NCI-H187 treated with DMSO at 0.1 percent for 48 hours (cell line): ENCODE results near the gene CREB3L1.

Experiments
- DNase-seq: peaks from one replicate; lab custom pipeline; 2025; lab: John Stamatoyannopoulos, UW

Gene CREB3L1, protein sequence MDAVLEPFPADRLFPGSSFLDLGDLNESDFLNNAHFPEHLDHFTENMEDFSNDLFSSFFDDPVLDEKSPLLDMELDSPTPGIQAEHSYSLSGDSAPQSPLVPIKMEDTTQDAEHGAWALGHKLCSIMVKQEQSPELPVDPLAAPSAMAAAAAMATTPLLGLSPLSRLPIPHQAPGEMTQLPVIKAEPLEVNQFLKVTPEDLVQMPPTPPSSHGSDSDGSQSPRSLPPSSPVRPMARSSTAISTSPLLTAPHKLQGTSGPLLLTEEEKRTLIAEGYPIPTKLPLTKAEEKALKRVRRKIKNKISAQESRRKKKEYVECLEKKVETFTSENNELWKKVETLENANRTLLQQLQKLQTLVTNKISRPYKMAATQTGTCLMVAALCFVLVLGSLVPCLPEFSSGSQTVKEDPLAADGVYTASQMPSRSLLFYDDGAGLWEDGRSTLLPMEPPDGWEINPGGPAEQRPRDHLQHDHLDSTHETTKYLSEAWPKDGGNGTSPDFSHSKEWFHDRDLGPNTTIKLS

DNA sequence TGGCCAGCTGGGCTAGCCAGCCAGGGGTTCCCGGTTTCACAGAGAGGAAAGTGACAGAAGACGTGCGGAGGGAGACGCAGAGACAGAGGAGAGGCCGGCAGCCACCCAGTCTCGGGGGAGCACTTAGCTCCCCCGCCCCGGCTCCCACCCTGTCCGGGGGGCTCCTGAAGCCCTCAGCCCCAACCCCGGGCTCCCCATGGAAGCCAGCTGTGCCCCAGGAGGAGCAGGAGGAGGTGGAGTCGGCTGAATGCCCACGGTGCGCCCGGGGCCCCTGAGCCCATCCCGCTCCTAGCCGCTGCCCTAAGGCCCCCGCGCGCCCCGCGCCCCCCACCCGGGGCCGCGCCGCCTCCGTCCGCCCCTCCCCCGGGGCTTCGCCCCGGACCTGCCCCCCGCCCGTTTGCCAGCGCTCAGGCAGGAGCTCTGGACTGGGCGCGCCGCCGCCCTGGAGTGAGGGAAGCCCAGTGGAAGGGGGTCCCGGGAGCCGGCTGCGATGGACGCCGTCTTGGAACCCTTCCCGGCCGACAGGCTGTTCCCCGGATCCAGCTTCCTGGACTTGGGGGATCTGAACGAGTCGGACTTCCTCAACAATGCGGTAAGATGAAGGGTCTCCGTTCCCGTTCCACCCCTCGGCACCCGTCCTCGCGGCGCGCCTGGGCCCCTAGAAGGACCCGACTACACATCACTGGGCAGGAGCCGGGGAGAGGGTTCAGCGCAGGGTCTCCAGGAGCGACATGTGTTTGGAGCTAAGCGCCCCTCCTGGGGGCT is at the start of gene CREB3L1:
CREB3L1 (plus strand) TSS at position 41 of the 765 bp plus-strand sequence; CDS start at position 491, 450 bp downstream.
- DNase-seq, result no peak

DNA sequence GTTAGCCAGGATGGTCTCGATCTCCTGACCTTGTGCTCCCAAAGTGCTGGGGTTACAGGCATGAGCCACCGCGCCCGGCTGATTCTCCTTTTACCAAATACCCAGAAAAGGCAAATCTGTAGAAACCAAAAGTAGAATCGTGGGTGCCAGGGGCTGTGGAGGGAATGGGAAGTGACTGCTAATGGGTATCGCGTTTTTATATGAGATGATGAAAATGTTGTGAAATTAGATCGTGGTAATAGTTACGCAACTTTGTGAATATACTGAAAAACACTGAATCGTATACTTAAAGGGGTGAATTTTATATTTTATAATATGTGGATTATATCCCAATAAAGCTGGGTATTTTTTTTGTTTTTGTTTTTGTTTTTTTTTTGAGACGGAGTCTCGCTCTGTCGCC is 48.2 kb upstream of the CREB3L1 start:
- no peak for DNase-seq

DNA sequence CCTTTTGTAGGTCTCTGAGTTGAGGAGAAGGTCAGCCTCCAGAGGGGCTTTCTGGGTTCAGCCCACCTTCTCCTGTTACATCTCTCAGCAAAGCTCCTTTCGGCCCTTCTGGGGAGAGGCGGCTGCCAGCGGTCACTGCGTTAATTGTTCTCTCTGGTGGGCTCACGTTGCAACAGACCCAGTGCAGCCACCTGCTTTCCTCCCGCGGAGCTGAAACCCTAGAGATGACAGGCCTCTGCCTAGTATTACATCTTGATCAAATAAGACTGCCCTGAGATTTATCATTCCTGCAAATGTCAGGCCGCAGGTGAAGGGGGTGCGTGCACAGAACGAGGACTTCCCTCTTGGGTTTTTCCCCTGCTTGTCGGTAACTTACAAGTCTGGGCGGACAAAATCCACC is 43.2 kb upstream of the CREB3L1 start:
- DNase-seq, result no peak

DNA sequence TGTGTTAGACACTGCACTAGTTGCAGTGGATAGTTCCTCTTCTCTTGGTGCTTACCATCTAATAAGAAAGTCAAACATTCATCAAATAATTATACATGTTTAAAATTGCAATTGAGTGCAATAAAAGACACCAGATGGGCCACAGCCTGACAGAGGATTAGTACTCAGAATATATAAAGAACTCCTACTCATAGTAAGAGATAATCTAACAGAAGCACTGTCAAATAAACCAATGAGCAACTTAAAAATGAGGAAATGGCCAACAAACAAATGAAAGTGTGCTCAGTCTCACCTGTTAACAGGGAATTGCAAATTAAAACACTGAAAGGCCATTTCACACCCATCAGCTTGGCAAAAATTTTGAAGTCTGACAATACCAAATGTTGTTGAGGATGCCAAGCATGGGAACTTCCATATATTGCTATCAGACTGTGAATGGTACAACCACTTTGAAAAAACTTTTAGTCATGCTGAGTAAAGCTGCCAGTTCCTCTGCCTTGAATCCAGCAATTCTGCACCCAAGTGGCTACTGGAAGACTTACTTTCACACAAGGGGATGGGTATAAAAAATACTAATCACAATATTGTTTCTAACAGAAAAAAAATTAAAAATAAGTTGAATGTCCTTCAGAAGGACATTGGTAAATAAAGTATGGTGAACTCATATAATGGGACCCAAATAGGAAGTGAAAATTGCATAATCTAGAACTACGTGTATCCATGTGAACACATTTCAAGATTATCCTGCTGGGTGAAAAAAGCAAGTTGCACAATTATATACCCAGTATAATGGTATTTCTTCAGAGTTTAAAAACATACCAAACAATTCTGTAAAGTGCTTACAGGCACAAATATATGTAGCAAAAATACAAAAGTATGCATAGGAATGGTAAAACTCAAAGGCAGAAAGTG is 41.4 kb upstream of the CREB3L1 start:
- DNase-seq, result no peak

DNA sequence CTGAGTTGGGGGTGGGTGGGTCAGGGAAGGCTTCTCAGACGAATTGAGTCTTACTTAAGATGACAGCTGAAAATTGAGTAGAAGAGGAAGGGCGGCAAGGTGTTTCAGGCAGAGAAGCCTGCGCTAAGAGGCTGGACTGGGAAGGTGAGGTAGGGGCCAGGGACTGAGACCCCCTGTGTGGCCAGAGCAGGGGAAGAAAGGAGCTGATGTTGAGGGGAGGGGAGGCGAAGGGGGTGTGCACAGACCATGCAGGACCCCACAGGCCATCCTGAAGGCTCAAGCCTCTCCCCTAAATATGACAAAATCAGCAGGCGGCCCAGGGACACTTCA is 40.6 kb upstream of the CREB3L1 start:
- DNase-seq, result no peak

DNA sequence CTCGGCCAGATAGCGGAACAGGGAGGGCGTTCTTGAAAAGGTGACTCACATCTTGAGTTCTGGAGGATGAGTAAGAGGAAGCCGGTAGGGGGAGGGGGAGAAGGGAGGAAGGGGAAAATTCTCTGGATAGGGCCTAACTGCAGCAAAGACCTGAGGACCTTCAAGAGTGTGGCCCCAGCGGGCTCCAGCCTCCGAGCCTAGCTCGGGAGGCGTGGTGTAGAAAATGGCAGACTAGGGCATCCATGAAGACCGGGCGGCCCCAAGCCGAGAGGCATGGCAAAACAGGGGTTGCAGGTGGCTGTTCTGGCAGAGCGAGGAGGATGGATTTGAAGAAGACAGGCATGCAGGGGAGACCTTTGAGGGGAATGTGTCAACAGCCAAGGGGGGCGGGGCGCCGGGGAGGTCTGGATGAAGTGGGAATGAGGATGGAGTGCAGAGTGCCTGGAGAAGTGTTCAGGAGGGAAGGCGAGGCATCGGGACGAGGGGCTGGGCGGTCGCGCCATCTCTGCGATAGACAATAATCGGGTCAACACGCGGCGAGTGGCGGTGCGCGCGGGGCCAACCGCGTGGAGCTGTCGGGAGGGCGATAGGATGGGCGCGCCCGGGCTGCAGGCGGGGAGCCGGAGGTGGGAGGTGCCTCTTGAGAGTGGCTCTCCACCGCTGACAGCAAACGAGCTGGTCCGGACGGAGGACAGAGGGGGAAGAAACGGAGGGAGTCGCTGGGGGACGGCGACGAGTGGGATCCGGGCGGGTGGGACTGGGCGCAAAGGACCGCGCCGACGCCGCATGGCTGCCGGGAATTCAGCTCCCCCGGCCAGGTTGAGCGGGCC is 40.0 kb upstream of the CREB3L1 start:
- no peak for DNase-seq

DNA sequence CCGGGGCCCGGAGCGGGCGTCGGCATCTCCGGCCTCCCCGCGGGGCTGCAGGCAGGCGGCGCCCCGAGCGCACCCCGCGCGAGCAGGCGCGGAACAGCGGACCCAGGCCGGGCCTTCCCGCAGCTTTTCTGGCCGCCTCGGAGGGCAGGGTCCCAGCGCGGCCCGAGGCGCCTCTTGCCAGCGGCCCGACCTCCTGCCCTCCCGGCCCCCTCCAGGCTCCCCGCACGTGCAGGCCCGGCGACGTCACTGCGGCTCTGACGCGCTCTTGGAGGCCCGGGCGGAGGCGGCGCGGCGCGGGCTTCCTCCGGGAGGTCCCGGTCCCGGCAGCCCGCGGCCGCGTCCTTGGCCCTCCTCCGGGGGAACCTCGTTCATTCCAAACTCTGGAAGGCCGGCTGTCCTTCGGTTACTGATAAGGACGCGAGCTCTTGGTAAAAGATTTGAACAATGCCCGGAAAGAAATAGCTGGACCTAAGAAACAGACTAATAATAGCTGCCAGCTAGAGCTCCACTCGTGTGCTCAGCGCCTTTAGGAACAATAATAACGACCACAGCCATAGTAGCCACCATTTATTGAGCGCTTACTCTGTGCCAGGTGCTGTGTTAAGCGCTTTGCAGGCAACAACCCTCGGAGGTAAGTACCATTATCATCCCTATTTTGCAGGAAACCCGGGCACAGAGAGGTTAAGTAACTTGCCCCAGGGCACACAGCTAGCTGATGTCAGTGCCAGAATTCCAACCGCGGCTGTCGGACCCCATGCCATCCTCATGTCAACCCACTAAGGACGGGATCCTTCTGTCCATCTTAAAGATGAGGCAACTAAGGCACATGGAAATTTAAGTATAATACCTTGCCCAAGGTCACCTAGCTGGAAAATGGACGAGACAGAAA is 39.1 kb upstream of the CREB3L1 start:
- DNase-seq, result no peak

DNA sequence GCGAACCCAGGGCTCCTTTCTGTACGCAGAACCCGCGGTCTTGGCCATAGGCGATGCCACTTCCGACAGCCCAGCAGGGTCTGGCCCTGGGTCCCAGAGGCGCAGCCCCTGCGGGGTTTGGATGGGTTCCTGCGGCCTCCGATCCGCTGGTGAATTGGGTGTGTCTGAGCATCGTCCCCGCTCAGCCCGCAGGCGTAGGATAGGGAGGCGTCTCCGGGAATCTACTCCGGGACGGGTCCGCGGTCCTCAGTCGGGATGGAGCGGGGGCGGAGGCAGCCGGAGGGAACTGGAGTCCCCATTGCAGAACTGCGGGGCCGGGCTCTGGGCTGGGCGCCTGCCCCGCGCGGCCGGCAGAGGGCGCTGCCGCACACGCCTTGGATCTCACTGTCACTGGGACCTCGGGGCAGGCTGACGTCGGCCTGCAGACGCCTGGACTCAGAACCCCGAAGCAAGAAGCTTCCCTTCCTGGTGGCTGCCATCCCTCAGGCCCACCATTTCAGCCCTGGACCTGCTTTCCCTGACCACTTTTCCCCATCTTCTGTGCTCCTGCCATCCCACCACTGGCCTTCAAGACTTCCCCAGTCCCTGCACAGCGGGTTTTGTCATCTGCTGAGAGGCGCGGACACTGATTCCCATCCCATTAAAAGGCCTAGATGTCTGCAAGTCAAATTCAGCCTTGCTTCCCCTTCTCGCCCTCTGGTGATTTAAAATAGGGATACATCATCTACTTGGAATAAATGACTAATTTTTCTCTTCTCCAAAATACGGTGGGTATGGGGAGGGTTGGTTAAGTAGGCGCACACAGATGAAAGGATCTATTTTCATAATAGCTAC is 38.3 kb upstream of the CREB3L1 start:
- DNase-seq, result no peak

DNA sequence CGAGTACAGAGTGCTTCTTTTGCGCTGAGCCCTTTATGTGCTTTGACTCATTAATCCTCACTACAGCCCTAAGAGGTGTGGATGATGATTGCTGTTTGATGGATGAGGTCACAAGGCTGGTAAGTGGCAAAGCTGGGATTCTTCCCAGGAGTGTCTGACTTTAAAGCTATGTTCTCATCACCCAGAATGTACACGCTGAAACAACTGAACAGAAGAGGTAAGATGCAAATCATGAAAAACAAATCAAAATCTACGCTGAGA is 37.7 kb upstream of the CREB3L1 start:
- DNase-seq, result no peak

DNA sequence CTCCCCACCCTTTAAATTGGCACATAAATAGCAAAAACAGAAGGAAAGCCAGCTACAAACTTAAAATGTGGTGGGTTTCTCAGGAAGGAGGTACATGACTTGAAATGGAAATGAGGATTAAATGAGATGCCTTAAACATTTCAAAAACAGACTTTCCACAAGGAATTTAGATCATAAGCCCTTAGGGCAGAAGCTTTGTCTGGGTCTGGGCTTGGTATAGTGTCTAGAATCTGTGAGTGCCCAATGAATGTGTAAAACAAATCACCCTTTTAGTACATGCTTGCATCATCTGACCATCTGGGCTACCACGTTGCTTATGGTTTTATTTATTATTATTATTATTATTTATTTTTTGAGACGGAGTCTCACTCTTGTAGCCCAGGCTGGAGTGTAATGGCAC is 37.1 kb upstream of the CREB3L1 start:
- DNase-seq, result no peak

DNA sequence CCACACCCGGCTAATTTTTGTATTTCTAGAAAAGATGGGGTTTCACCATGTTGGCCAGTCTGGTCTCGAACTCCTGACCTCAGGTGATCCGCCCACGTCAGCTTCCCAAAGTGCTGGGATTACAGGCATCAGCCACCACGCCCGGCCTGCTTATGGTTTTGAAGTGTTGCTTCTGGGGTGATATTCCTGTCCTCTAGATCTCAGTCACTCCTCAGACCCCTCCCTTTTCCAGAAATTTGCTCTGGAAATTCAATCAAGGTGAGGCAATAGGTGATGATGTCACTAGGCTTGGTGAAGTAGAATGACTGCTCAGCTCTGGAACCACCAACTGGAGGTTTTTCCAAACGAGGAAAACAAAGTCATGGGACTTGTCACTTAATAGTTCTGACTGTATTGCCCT is 36.6 kb upstream of the CREB3L1 start:
- DNase-seq, result no peak

DNA sequence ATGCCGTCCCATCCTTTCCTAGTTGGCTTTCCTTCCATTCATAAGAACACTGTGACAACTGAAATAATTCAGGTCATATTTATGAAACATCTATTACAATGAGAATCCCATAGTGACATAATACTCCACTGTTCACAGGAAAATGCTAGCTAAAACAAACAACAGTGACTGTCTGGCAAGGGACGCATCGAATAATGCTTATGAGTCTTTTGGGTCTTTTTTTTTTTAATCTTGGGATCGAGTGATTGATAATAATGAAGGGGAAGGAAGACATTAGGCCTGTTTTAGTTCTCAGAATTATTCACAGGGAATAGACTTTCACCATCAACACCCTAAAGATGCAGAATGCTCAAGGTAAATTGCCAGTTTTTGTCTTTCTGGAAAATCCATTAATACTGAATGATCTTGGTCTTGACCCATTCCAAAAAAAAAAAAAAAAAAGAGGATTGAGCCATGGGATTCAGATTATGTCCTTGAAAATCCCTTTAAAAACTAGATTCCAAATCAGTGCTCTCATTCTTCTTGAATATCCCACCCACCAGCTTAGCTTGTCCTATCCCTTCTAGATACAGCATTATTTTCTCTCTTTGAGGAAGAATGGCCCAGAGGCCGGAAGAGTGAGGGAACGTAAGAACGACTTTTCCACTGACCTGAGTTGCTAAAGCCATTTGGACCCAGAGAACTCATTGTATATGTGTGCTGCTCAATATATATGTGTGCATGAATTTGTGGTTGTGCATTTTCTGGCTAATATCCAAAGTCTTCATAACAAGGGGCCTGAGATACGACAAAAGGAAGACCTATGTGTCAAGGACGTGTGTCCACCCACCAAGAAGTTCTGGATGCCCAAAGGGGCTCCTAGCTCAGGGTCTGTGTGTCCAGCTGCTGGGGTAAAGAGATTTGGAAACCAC is 35.2 kb upstream of the CREB3L1 start:
- DNase-seq, result no peak

DNA sequence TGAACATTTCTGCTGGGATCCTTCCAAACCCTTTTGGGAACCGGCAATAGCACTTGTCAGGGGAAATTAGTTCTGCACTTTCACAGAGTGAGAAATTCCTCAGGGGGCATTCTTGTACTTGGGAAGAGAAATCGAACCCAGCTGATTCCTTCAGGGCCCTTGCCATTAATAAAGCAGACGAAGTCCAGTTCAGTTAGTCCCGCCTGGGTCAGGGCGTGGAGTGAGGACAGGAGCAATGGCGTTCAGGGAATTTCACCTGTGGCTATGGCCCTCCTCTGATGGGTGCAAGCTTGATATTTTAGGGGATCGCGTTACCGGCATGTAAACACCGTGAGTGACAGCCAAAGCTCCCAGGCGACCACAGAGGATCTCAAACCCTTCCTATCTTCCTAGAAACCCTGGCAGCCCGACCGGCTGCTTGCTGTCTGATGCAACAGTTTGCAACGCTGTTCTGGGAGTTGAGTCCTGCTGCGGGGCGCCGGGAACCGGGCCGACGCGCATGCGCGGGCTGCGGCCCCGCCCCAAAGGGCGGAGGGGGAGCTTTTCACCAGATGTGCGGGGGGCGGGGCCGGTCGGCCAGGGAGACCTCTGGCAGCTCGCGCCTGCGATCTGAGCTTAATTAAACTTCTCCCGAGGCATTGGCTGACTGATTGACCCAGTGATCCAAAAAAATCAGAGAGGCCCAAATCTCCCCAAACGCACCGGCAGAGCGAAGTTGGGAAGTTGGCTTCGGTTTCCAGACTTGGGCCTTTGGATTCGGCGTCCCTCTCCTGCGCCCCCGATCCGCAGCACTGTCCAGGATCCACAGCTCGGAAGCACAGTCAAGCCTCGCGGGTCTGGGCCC is 34.3 kb upstream of the CREB3L1 start:
- DNase-seq, result peak; percentile 45

DNA sequence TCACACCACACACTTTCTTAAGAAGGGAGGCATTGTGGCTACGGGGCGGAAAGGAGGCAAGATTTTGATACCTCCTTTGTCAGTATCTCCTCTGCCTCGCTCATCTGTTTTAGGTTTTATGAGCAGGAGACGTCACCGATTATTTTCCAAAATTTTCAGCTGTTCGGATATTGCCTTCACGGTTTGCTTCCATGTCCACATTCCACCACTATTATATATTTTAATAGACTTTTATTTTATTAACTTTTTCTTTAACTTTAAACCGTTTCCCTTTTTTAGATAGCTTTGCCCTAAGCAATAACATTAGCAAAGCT is 33.7 kb upstream of the CREB3L1 start:
- DNase-seq, result no peak

DNA sequence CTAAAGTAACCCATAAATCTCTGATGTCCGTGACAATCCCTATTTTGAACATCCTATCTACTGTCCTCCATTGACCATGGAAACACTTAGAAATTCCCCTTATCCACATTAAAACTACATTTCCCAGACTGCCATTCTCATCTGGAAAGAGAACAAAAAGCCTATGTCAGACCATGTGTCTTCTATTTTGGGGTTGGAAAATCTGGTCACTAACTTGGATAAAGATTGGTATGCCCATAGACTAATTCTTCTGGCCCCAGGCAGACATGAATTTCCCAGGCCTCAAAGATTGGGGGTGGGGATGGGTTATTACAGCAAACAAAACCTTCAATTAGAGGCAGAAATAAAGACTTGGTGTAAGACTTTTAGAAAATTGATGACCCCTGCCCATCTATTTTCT is 30.9 kb upstream of the CREB3L1 start:
- no peak for DNase-seq

DNA sequence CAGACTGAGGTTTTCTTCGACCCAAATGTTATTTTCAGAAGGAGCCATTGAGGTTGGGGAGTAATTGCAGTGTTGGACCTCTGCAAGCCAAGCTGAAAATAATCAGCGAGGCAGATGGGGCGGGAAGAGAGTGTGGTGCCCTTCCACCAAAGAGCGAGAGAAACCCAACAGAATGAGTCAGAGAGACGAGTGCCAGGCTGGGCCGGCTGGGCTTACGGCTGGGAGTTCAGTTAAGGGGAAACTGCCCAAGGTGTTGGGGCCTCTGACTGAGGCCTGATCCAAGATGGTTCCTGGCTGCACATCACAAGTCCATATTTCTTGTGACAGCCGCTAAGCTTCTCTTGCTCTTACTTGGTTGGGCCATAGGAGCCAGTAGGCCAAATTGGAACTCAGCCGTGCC is 30.4 kb upstream of the CREB3L1 start:
- no peak for DNase-seq

DNA sequence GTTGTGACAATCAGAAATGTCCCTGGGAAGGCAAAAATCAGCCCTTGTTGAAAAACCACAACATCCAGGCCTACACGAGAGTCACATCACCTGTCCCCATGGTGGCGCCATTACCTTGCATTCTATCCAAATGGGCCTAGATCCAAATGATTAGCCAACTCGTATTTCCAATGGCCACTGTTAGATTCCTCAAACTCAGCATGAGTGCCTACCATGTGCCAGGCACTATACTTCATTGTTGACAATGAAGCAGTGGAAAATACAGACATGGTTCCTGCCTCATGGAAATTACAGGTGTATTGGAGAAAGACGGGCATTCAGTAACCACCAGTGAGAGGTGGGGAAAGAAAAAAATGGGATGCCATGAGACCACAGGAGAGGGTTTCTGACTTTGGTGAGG is 29.8 kb upstream of the CREB3L1 start:
- peak; percentile 46 for DNase-seq
